NCI-H1436 treated with DMSO at 0.1 percent for 48 hours (cell line): ENCODE results near the gene CNST.

Experiments
- DNase-seq: peaks from one replicate; lab custom pipeline; 2025; lab: John Stamatoyannopoulos, UW

Gene CNST, protein sequence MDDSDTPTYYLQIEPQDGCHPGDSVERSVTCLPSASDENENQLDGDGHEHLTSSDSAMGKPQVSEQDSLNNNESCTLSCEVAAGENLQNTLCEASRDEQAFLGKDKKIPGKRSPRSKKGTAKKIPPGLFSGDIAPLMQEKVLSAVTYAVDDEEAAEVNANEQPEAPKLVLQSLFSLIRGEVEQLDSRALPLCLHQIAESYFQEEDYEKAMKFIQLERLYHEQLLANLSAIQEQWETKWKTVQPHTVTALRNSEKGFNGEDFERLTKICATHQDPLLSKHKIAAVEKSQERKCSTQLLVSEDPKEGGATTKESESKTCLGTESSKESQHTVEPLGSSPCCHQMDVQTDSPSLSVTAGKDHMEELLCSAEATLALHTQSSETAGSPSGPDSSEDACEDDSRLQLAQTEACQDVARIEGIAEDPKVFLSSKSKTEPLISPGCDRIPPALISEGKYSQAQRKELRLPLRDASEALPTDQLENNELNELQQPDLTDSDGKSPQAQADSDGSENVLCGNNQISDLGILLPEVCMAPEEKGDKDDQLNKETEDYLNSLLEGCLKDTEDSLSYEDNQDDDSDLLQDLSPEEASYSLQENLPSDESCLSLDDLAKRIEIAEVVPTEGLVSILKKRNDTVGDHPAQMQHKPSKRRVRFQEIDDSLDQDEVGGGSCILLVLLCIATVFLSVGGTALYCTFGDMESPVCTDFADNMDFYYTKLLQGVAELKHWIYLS

DNA sequence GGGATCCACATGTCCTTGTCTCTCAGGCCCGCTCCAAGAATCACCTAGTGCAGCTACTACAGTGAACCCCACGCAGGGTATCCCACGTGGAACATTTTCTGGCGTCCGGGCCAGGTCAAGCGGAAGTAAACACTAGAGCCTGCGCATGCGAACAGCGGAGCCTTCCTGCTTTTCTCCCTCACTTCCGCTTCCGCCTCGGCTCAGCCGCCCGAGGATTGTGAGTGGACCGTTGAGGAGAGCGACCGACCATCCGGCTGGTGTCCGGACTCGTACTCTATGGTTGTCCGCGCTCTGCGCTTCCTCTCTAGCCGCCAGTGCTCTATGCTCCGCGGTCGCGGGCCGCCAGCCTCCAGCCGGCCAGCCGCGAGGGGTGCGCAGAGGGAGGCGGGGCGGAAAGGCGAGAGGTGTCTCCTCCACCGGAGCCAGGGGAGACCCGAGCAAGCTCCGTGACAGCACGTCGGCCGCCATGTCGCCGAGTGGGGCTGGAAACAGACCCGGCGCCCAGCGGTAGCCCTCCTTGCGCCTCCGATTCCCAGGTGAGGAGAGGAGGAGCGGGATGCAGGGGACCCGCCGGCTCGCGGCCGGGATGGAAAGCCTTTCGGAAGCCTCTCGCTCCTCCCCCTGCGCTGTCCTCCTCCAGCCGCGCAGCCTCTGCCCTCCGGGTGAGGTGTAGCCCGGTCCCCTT is at the start of gene CNST, which contains the start of gene TFB2M:
TSS of gene CNST (plus strand) at position 329 of the 685 bp plus-strand sequence. CDS start 25,107 bp downstream, outside the sequence.
TSS of gene TFB2M (minus strand) at position 134 of the 685 bp plus-strand sequence. CDS start at position 11, 123 bp downstream.
- peak; percentile 96 for DNase-seq

DNA sequence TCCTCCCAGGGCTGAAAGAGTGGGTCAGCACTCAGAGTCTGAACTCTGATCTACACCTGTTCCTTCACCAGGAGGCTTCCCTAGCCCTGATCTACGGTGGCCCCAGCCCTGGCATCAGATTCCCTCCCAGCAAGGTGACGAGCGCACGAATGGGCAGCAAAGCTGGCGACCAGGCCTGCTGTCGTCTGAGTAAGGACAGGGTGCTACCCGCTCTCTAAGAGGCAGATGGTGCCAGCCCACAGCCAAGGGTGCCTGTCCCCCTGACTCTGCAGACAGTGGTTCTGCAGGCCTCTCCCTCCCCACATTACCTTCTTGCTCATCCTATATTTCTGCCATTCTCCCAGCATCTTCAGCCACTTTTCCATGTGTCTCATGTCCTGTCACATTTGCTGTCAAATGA is 48.9 kb upstream of the CNST start:
- no peak for DNase-seq

GRCh38 chr1:246518456-246519205 is 47.6 kb upstream of the CNST start:
- no peak for DNase-seq

DNA sequence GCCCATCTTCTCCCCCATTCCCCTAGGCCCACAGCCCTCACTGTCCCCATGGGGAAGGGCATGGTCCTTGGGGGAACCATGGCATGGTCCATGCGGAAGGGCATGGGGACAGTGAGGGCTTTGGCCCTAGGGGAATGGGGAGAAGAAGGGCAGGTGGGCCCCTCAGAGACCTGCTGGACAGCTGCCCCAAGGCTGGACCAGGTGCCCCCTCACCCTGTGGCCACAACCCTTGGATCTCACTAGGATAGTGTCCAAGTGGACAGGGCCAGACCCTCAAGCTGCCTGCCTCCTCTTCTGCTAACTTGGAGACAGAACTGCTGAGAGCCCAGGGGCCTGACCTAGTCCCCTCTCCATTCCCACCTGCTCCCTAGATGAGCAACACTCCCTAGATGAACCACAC is 46.7 kb upstream of the CNST start:
- DNase-seq = no peak

DNA sequence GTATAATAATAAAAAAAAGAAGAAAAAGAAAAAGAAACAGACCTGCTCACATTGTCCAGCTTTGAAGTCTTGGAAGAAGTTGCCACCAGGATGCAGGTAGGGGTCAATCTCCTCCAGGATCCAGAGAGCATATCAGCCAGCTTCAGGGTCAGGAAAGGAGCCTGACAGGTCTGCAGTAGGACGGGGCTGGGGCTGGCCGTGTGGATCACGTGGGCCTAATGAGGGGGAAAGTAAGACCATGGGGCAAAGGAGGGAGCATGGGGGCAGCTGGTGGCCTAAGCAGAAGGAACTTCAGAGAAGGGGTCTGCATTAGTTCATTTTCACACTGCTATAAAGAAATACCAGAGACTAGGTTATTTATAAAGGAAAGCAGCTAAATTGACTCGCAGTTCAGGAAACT is 39.9 kb upstream of the CNST start:
- DNase-seq = no peak

- DNase-seq = no peak
Observed at GRCh38 chr1:246526915-246527314, 39.3 kb upstream of the CNST start.

DNA sequence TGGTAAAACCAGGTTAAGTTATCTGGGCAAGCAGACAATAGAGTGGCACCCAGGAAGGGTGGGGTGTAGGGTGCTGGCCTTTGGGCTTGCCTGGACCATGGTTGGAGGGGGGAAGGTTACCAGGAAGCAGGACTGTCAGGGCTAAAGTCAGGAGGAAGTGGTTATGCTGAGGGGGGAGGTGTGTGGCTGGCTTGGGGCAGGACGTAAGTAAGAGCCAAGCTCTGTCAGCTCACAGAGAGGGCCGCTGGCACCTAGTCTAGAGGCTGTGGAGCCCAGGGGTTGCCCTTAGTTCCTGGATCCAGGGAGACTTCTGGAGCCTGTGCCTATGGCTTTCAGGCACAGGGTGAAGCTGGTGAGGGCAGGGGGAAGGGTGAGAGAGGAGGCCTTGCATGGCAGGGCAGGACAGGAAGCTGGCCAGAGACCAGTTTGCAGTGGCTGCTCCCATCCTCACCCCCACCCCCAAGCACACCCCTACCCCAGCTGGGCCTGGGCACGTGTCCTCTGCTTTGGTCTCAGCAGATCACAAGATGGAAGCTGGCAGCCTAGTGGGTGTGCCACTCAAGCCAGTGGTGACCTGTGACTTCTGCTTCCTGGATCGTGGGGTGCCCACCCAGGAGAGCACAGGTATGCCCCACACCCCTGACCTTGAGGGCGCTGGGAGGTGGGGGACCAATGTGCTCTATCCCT is 38.7 kb upstream of the CNST start:
- no peak for DNase-seq

- DNase-seq = no peak
Observed at GRCh38 chr1:246528933-246529731, 37.1 kb upstream of the CNST start.

- DNase-seq = no peak
Observed at GRCh38 chr1:246530482-246530881, 35.8 kb upstream of the CNST start.

DNA sequence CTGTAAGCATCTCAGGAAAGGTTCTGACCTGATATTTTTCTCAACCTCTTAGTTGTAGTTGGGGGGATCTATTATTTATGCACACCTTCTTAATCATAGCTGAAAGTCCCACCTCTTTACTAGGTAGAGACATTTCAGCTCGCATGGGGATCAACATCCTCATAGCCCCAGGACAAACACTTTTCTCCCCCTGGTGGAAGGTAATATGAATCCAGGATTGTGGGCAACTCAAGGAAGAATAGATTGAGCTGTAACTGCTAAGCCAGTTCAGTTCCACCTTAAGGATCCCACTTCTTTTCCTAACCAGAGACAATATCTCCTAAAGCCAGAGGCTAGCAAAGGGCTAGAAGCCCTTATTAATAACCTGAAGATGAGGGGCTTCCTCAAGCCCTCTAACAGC is 33.7 kb upstream of the CNST start:
- DNase-seq = no peak

GRCh38 chr1:246533371-246533905 is 32.8 kb upstream of the CNST start:
- DNase-seq = no peak

GRCh38 chr1:246534114-246534513 is 32.1 kb upstream of the CNST start:
- peak; percentile 46 for DNase-seq

- no peak for DNase-seq
Observed at GRCh38 chr1:246537441-246537840, 28.8 kb upstream of the CNST start.

- no peak for DNase-seq
Observed at GRCh38 chr1:246537887-246538286, 28.4 kb upstream of the CNST start.

GRCh38 chr1:246540738-246541491 is 25.3 kb upstream of the CNST start:
- no peak for DNase-seq

DNA sequence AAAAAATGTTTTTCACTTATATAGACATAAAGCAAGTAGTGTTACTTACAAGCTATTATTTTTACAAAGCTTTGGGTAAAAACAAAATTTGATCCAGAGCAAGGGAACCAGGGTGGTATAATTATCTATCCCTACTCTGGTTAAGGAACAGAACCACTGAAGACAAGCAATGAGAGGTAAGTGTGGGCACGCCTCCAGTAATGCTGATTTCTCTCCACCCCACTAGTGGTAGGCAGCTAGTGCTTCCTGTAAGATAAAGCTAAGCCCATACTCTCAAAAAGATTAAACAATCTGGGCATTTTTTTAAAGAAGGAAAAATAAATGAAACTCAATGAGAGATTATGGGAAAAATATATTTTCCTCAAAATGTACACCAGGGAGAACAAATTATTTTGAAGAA is 22.3 kb upstream of the CNST start:
- no peak for DNase-seq

DNA sequence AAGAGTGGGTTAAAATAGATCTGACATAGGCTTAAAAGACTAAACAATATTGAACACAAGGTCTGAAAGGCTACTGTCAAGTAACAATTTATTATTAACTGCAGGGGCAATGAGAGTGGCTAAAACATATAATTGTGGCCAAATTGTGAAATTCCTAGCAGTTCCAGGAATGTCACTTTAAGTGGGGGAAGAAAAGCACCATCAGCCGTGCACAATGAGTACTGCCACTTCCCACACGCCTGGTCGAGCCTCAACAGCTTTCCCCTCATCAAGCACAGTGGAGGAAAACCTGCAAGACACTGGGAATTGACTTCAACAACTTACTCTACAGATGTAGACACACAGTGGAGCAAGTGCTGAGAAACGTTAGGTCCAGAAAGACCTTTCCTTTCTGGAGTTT is 16.6 kb upstream of the CNST start:
- no peak for DNase-seq

DNA sequence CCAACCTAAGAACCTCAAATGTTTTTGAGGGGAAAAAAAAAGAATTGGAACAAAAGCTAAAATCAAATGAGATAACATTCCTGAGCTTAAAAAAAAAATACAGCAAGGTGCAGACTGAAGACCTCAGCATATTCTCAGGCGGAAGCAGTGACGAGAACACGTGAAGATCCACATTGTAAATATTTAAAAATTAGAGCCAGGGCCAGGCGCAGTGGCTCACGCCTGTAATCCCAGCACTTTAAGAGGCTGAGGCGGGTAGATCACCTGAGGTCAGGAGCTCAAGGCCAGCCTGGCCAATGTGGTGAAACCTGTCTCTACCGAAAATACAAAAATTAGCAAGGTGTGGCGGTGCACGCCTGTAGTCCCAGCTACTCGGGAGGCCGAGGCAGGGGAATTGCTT is 15.9 kb upstream of the CNST start:
- no peak for DNase-seq

GRCh38 chr1:246552110-246552509 is 14.1 kb upstream of the CNST start:
- no peak for DNase-seq

- no peak for DNase-seq
Observed at GRCh38 chr1:246554201-246554600, 12.1 kb upstream of the CNST start.
